SIG-M5 treated with dmso at 0.1 percent for 504 hours (cell line): ENCODE measurements around the gene KRTAP3-2.

Source experiments
- DNase-seq: peaks from one replicate; lab custom pipeline; 2025; ENCODE audit not compliant: unreplicated experiment; lab: John Stamatoyannopoulos, UW

Gene KRTAP3-2

DNA sequence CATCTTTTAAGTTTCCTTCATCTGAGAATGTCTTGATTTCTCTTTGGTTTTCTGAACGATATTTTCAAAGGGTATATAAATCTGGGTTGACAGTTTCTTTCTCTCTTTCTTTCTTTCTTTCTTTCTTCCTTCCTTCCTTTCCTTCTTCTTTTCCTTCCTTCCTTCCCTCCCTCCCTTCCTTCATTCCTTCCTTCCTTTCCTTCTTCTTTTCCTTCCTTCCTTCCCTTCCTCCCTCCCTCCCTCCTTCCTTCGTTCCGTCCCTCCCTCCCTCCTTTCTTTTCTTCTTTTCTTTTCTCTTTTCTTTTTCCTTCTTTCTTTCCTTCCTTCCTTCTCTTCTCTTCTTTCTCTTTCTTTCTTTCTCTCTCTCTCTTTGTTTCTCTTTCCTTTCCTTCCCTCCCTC is 25.3 kb downstream of the KRTAP3-2 start:
- no peak for DNase-seq

DNA sequence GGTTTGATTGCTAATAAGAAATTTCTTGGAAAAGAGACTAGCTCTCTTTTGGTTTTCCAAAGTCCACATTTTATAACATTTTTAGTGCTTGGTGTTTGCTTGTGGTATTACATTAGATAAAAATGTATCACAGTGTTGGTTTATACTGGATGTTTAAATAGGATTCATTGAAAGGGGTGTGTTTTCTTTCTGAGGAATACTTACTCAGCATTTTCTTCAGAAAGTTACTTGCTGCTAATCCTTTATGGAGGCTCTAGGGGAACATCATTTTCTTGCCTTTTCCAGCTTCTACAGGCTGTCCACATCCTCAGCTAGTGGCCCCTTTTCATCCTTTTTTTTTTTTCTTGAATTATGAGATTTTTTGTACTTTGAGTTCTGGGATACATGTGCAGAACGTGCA is 32.1 kb downstream of the KRTAP3-2 start:
- DNase-seq: no peak

DNA sequence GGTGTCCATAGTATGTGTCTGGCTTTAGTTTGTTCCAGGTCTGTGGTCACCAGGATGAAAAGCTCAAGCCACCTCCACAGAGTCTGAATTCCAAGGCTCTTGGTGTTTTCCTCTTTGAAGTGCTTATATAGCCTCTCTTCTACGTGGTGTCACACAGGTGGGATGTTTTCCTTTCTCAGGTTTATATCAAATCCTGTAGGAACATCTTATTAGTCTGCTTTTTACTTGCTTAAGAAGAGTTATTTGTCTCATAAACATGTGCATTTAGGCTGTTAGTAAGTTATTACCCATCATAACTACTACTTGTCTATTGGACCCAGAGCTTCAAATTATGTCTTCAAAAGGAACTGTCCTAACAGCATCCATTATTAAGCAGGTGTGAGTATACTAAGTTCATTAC is 32.9 kb downstream of the KRTAP3-2 start, which contains the start of gene KRT39:
KRT39 (minus strand) TSS at position 101 of the 400 bp plus-strand sequence; CDS start at position 9, 92 bp downstream.
- DNase-seq: no peak

DNA sequence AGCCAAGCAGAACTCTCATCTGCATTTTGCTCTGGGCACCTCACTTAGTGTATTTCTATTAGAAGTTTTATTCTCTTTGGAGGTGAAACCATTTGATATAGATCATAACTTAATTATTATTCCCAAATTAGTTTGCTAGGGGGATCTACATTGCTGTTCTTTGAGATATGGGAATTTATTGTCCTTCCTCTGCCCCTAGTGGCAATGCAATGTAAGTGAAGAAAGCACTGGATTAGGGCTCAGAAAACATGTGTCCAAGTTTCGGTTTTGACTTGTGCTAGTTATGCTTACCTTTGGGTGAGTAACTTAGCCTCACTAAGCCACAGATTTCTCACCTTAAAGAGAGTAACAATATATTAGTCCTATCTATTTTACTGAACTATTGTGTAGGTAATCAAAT is 35.9 kb downstream of the KRTAP3-2 start:
- peak; percentile 7 for DNase-seq

DNA sequence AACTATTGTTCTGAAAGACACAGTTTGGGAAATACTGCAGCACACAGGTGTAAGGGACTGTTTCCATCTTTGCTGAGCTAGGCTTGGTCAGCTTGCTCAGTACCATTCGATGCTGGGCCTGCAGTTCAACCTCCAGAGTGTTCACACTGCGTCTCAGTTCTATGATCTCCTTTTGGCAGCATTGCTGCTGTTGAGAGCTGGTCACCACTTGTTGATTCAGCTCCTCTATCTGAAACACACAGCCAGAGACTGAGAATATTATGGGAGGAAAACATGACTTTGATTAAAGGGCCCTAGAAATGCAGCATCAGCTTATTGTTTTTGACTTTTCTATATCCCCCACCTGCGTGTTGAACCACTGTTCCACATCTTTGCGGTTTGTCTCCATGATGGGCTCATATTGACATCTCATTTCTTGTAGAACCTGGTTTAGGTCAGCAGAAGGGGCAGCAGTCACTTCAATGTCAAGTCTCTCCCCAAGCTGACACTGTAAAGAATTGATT is 37.6 kb downstream of the KRTAP3-2 start:
- no peak for DNase-seq

DNA sequence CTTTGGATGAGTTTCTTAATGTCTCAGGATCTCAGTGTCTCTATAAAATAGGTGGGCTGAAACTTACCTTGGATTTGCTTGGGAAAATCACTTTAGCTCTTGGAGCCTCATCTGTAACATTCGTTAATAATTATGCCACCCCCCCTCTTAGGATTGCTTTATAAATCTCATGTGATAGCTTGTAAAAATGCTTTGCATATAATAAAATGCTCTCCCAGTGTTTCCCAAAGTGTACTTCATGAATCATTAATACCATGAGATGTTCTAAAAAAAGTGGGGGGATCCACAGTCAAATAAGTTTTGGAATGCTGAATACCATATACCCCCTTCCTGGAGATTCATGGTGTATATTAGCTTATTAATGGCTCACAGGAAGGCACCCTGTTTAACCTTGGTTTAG is 38.1 kb downstream of the KRTAP3-2 start:
- DNase-seq: no peak

DNA sequence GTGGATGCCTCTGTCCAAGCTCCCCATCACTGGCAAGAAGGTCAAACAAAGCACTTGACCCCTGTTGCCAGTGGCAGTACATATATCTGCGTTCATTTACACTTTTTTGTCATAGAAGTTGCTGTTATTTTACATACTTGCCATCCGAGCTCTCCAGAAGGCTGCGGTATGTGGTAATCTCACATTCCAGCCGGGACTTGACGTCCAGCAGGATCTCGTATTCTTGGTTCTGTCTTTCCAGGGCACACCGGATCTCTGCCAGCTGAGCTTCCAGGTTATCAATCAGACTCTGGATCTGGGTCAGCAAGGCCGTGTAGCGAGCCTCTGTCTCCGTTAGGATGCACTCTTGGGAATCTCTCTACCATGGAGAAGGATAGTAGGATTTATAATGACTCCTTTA is 39.6 kb downstream of the KRTAP3-2 start:
- no peak for DNase-seq

DNA sequence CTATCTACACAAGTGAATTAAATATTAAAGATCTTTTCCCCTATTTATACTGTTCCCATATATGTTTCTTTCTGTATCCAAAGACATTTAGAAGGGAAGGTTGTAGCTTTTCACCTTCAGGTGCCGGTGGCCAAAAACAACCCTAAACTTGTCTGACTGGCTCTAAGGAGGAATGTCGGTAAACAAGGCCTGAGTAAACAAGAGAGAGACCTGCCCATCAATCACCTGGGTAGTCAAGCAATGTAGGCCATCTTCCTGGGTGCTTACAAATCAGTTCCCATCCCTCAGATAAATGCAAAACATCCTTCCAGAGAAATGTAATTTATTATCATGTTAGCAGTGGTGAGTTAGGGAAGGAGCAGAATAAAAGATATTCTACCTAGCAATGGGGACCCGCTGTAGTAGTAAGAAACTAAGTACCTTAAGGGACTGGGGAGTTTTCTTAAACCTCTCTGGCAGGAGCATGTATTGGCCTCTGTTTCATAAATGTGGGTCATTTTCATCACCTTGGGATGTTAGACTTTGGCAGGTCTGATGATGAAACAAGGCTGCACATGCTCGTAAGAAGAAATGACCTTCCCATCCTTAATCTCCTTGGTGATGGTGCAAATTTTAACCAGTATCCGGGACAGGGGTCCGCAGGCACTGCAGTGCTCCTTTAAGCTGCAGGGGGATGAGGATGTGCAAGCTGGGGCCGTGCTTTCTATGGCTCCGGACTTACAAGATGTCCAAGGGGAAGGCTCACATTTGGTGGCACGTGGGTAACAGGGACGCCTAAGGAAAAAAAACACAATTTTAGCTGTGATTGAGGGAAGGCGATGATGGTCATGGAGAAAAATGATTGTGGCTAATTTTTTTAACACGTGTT is 41.4 kb downstream of the KRTAP3-2 start:
- peak; percentile 40 for DNase-seq

DNA sequence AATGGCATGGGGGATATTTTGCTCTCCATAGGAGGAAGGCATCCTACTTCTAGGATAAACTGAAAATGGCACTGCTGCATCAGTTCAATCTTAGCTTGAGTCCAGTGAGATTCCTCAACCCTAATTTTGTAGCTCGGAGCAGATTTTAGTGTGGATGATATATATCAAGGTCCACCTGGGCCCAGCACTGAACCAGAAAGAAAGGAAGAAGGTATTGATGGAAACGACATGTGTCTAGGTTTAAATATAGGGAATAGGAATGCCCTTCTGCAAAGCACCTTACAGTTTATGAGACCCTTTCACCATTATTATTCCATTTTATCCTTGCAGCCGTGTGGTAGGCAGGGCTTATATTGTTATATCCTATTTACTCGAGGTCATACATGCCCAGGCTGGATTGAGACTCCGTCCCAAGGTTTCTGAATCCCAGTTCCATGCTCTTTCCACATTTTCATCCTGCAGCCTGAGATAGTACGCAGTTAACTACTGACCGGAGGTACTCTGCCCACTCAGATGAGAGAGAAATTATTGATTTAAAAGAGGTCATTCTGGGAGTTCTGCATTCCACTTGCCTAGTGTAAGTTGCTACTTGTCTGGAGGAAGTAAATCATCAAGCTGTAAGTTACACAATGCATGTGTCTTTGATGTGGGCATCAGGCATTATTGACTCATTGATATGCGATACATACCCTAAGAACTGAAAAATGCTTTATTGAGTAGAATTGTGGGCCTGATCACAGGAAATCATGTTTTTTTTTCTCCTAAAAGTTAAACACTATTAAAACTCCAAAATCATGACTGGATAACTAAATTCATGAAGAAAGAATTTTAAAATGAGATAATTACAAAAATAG is 43.1 kb downstream of the KRTAP3-2 start:
- DNase-seq: peak; percentile 24

DNA sequence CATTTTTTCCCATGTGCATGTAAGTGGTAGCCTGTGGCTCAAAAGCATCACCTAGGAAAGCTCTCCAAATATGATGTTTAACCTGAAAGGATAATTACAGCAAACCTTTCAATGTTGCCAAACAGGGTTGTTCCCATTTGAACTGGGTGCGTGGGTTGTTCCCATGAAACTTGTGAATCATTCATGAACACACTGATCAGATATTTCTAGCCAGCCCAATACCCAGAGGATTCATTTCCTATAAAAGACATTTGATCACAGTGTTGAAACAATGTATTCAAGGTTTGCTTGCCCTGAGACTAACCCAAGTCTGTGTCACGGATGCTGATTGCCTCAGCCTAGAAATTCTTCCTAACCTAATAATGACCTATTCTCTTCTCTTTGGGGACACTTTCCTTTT is 45.8 kb downstream of the KRTAP3-2 start:
- no peak for DNase-seq

DNA sequence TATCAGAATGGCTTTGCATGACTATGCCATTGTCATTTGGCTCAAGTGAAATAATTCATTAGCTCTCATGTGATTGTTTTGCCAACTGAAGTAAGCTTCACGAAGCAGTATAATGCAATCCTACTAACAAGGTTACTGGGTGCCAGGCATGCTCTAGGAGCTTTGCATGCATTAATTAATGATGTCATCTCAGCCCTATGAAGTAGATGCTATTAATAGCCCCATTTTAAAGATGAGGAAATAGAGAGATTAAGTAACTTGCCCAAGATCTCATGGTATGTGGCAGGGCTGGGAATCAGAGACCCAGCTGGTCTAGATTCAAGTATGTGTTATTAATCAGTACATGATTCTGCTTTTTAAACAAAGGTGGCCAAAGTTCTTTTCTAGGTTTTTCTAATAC is 47.0 kb downstream of the KRTAP3-2 start:
- peak; percentile 1 for DNase-seq

DNA sequence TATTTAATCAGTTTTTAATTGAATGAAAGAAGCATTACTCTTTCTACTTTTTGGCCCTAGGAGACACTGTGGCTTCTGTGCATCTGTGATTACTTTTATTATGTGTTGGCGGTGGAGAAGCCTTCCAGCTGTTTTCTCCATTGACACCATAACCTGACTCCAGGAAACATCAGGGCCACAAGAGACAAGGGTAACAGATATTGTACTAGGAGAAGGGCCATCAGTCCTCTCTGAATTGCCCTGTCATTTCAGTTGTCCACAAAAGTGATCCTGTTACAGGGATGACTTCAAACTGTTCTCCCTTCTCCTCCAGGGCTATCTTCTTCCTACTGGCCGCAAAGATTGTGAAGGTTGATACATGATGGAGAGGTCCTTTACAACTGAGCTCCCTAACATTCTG is 47.6 kb downstream of the KRTAP3-2 start:
- DNase-seq: no peak

DNA sequence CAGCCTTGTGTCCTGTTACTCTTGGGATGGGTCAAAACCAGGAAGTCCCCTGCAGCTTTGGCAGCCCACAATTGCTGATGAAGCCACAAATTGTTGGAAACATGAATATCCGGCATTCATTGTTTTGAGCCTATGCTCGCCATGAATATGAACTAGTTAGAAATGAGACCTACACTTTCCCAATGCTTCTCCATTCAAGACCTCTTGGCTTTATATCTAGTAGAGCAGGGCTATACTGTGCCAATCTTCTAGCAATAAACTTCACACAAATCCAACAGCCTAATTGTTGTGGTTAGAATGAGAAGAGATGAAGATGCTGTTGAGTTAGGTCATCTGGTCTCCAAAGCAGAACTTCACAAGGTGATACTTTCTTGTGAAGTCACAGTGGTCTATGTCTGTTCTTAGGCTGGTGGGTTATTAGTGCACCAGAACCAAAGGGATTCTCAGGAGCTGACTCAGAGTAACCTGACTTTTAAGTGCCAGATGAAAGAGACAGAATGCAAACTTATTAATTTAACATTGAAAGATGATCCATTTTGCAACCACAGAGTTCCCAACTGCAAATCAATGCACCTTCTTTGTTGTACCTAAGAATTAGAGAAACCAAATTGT is 48.6 kb downstream of the KRTAP3-2 start:
- DNase-seq: no peak

DNA sequence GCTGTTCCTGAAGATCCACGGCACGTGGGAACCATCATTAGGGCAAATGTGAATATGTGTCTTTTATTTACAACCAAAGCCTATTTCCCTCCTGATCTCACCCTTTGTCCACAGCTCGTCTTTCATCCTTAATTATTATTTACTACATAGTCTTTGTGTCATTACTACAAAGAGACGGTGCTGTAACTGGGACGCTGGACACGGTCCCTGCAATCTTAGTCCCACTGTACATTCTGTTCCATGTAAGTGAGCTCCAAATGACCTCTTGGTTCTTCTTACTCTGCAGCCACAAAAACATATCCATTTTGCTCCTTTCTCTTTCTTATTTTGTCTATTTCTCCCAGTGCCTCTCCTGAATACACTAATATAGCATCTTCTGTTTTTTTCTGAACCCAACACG is 49.5 kb downstream of the KRTAP3-2 start:
- no peak for DNase-seq

DNA sequence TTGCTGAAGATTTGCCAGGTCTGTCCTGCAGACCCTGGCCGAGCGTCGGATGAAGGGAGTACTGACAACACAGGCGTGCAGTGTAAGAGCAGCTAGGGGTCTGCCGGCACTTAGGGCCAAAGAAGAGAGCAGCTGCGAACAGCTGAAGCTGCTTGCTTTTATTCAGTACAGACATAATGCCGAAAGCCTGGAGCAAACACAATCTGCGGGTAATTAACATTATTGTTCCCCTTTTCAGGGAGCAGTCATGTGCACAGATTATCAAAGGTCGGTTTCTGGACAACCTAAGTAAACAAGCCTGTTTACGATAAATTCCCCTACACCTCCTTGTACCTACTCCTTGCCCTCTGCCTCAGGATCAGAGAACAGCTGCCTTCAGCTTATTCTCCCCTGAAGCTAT is 50.3 kb downstream of the KRTAP3-2 start:
- DNase-seq: no peak
